ENCODE data around the gene AGXT.
A peak's percentile ranks its signal among the peaks of the same experiment; 100 is the strongest.

Gene AGXT

GRCh38 chr2:240884221-240884620 is 15.6 kb downstream of the AGXT start:
- no peak overlapping the region for H3K27ac ChIP-seq
- no peak for DNase-seq (ENCODE audit: low read depth, low spot score)

- H3K27ac ChIP-seq, result no peak overlapping the region
These were observed 16.1 kb downstream of the AGXT start for GRCh38 chr2:240884745-240885144.

GRCh38 chr2:240885566-240885965 is 16.9 kb downstream of the AGXT start:
- DNase-seq (ENCODE audit: low read depth, low spot score), result no peak
- no peak overlapping the region for H3K27ac ChIP-seq

More at GRCh38 chr2:240884745-240885144, 16.1 kb downstream of the AGXT start:
- no peak for DNase-seq (ENCODE audit: low read depth, low spot score)

GRCh38 chr2:240886023-240886565 is 17.5 kb downstream of the AGXT start:
- H3K27ac ChIP-seq, result no peak overlapping the region
- DNase-seq (ENCODE audit: low read depth, low spot score), result no peak

- DNase-seq (ENCODE audit: low read depth, low spot score), result no peak
- H3K27ac ChIP-seq, result no peak overlapping the region
These were observed 18.3 kb downstream of the AGXT start for GRCh38 chr2:240886678-240887609.

GRCh38 chr2:240887631-240888030 is 19.0 kb downstream of the AGXT start:
- DNase-seq (ENCODE audit: low read depth, low spot score), result no peak
- H3K27ac ChIP-seq, result no peak overlapping the region

- H3K27ac ChIP-seq, result no peak overlapping the region
- no peak for DNase-seq (ENCODE audit: low read depth, low spot score)
These were observed 19.7 kb downstream of the AGXT start for GRCh38 chr2:240888130-240888889.

GRCh38 chr2:240888890-240889573 is 20.4 kb downstream of the AGXT start:
- H3K27ac ChIP-seq, result no peak overlapping the region
- no peak for DNase-seq (ENCODE audit: low read depth, low spot score)

- H3K27ac ChIP-seq, result no peak overlapping the region
- no peak for DNase-seq (ENCODE audit: low read depth, low spot score)
These were observed 21.3 kb downstream of the AGXT start for GRCh38 chr2:240889601-240890560.

- no peak overlapping the region for H3K27ac ChIP-seq
- DNase-seq (ENCODE audit: low read depth, low spot score), result no peak
These were observed 22.1 kb downstream of the AGXT start for GRCh38 chr2:240890691-240891090.

- H3K27ac ChIP-seq, result no peak overlapping the region
- no peak for DNase-seq (ENCODE audit: low read depth, low spot score)
These were observed 23.1 kb downstream of the AGXT start for GRCh38 chr2:240891492-240892340.

- H3K27ac ChIP-seq, result no peak overlapping the region
- DNase-seq (ENCODE audit: low read depth, low spot score), result no peak
These were observed 23.7 kb downstream of the AGXT start for GRCh38 chr2:240892356-240892755.

GRCh38 chr2:240892925-240893324 is 24.3 kb downstream of the AGXT start:
- no peak for DNase-seq (ENCODE audit: low read depth, low spot score)
- H3K27ac ChIP-seq, result no peak overlapping the region

- peak overlapping the region; percentile 41 for H3K27ac ChIP-seq
- no peak for DNase-seq (ENCODE audit: low read depth, low spot score)
These were observed 24.8 kb downstream of the AGXT start for GRCh38 chr2:240893363-240893844.

- DNase-seq (ENCODE audit: low read depth, low spot score), result no peak
These were observed 25.4 kb downstream of the AGXT start for GRCh38 chr2:240894006-240894405.

GRCh38 chr2:240894836-240895558 is 26.4 kb downstream of the AGXT start:
- H3K27ac ChIP-seq, result peak overlapping the region; percentile 47
- no peak for DNase-seq (ENCODE audit: low read depth, low spot score)

More at GRCh38 chr2:240894006-240894405, 25.4 kb downstream of the AGXT start:
- H3K27ac ChIP-seq, result peak overlapping the region; percentile 41

GRCh38 chr2:240895656-240896388 is 27.2 kb downstream of the AGXT start, which contains the start of gene MAB21L4:
MAB21L4 (minus strand) TSS chr2:240896156; CDS start chr2:240895997, 159 bp downstream.
- DNase-seq (ENCODE audit: low read depth, low spot score), result no peak
- H3K27ac ChIP-seq, result peak within 1 kb of the TSS; percentile 47
